Measurements from ENCODE around the gene SYCP3.
"Not testable (repeated sequence)": the region's sequence is repeated elsewhere in the genome, so short reads cannot be mapped to it uniquely, and the experiment has no call there.

Gene SYCP3

DNA sequence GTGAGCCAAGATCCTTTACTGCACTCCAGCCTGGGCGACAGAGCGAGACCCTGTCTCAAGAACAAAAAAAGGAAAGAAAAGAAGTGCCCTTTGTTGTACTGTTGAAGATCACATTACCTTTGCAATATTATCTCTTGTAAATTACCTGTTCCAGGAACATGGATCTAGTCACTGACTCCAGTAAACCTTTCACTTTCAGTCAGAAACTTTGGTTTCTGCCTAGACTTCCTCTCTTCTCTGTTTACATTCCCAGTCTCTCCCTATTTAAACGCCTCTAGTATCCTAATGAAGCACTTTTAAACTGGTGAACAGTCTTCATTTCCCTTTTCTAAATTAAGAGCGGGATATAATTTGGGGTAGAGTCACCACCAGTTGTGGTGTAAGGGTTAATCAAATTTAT is 29.0 kb downstream of the SYCP3 start:
- DNase-seq, result no peak

DNA sequence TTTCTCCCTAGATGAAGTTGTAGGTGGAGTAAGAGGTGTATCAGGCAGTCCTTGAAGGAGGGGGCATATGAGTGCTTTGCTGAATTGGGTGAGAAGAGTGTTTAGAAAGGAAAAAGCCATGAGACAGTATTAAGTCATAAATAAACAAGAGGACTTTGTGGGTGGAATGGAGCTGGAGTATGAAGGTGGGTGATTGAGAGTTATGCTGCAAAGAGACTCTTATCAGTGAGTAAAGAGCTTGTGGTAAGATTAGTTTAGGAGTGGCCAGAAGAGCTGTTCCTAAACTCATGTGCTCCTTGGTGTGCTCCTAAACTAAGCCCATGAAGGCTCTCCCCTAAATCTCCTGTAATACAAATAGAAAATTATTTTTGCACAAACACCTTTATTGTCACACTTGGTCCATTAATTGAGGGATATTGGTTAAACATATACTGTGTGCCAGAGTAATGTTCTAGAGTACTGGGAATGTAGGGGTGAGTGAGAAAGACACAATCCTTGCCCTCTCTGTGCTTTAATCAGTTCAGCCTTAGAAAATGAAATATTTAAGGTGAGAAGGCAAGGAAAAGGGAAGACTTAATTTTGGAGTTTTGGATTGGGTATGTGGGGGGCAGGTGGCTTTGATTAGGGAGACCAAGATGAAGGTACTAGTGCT is 32.0 kb downstream of the SYCP3 start:
- no peak for DNase-seq

DNA sequence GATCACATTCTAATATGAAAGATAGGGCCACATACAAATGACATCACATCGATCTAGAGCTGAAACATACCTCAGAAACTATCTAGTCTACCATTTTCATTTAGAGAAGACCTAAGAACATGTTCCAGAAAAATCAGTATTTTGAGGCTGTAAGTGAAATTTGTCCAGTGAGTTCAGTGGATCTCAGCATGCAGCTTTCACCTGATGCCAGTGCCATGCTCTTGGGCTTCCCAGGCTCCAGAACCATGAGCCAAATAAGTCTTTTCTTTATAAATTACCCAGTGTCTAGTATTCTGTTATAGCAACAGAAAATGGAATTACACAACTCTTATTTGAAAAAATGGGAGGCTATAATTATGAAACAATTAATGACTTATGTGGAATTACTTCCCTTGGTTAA is 32.9 kb downstream of the SYCP3 start:
- DNase-seq, result no peak

DNA sequence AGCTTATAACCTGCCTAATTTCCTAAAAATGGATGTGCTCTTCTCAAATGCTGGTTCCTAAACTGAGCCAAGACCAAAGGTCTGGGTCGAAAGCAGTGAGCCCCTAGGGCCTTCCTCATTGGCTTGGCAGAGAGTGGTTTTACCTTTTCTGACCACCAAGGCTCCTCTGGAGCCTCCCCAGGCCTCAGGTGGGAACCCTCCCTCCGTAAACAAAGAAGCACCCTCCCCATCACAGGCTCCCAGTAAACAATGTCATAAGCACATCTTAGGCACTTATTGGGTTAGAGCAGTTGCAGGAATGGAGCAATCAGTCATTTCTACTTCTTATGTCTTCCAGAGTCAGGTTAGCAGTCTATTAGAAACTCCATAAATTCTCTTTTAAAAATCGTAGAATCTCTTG is 35.8 kb downstream of the SYCP3 start:
- DNase-seq, result no peak

DNA sequence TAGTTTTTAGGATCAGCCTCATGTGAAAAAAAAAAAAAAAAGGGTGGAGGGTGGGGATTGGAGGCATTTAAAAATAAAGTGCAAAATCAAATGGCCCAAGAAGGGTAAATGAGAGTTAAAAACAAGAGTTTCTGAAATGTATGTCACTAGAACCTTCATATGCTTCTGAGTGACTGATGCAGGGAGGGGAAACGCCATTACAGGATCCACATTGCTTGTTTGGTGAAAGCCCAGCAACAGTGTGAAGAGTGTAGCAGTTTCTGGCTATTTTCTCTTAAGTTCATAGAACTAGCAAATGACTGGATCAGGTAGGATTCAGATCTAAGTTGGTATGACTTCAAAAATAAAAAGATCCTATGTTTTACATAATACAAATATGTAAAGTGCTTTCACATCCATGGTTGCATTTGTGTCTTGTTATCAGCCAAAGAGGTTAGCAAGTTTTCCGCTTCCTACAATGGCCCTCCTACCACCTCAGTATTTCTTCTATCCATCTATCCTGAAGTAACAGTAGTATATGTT is 38.9 kb downstream of the SYCP3 start:
- DNase-seq, result no peak

DNA sequence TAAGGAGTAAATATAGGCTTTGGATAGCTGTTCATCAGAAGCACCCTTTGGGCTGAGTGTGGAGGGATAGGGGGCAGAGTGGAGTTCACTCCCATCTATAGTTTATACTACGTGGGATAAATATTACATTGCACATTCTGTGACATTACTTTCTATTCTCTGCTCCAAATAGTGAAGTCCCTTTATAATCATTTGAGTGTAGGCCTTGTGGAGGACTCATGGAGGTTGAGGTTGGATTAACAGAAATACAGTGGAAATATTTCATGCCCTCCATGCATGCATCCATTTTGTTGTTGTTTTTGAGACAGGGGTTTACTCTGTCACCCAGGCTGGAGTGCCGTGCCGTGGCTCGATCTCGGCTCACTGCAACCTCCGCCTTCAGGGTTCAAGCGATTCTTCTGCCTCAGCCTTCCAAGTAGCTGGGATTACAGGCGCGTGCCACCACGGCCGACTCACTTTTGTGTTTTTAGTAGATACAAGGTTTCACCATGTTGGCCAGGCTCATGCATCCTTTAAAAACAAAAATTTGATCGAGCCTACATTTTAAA is 40.4 kb downstream of the SYCP3 start:
- DNase-seq, result no peak

DNA sequence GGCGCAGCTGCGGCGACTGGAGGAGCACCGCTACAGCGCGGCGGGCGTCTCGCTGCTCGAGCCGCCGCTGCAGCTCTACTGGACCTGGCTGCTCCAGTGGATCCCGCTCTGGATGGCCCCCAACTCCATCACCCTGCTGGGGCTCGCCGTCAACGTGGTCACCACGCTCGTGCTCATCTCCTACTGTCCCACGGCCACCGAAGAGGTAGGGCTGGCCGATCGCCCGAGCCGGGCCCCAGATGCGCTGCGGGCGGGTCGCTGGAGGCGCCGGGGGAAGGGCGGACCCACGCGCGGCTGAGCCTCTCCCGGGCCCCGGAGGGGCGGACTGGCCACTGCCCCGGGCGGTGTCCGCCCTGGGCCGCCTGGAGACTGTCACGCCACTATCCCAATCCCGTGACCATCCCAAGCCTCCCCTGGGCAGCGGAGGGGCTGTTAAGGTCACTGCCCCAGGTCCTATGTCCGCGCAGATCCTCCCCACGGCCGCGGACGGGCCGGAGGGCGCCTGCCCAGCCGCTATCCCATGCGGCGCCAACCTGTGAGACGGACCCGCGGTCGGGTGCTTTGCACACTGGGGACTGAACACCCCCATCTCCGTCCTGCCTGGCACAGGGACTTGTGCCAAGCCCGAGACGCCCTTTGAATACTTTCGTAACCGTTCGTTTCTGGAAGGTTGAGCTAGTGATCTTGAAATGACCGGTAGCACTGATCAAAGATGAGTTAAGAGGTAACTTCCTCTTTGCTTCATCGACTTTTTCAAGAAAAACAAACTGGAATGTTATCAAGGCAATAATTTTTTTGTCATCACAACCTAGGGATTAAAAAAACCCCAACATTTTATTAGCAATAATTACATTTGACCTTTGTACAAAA is 41.1 kb downstream of the SYCP3 start:
- DNase-seq, result peak; percentile 59

DNA sequence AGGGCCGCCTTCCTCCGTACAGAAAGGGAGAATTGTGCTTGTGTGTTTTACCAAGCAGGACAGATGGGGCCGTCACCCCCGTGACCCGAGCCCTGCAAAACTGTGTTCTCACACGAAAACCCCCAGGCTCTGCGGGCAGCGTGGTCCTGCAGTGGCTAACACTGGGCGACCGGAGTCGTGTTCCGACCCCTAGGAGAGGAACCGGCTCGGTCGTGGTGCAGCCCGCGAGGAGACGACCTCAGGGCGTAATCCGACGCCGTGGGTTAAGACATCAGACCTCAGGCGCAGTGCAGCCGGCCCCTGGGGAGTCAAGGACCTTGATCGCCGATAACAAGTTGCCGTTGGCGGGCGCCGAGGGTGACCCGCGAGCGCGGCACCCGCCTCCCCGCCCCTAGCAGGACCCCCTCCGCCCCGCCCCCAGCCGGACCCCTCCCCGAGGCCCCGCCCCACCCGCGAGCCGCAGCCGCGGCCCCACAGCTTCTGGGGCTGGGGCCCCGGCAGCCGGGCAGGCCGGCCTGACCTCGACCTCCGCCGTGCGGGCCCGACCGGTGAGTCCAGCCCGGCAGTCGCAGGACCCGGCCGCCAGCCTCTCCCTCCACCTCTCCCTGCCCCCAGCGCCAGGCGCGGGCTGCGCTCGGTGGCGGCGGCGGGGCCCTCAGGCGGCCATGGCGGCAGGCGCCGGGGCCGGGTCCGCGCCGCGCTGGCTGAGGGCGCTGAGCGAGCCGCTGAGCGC is 41.9 kb downstream of the SYCP3 start, which contains the start of gene CHPT1:
Gene CHPT1 (plus strand): TSS at position 444 of the 733 bp plus-strand sequence. CDS start 222 bp downstream, at position 666.
- peak; percentile 66 for DNase-seq

DNA sequence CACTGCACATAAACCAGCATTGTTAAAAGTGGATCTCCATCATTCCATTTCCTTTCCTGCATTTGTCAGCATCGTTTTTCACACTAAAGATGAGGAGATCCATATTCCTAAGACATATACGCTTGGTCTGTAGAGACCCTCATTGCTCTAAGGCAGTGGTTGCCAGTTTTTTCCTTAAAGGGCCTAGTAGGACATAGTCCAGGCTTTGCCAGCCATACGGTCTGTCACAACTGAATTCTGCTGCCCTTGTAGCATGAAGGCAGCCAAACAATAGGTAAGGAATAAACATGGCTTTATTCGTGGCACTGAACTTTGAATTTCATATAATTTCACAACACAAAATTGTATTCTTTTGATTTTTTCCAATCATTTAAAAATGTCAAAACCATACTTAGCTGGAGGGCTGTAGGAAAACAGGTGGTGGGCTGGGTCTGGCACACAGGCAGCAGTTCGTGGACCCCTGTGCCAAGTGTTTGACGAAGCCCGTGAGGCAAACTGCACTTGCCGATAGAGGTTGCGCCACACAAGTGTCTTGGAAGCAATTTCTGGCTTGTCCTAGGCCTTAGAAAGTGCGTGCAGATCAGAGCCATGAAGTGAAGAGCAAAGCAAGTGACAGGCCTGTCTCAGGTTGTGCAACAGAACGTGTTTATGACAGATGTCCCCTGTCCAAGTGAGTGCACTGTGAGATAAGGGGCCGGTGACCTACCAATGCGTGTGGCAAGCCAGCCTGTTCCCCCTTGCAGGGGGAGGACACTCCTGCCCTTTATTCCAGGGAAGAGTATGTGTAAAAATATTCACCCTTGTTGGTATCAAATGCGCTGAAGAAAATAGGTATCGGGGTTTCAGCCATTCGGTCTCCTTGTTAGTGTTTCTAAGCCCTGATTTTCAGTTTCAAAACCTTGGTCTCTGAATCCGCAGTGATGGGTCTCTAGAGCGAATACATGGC is 42.7 kb downstream of the SYCP3 start:
- no peak for DNase-seq

DNA sequence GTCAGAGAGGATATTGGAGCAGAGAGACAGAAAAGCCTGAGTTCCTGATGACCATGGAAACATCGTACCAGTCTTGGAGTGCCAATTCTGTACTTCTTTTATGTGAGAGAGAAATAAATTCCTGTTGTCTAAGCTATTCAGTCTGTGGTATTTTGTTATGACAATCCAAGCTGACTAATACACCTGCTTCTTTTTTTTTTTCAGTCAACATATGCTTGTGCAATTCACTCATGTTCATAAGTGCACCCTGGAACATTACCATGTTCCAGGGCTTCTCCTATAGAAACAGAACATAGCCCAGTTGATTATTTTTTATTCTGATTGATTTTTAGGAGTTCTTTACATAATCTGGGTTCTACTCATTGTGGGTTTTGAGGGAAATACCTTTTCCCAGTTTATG is 43.6 kb downstream of the SYCP3 start:
- no peak for DNase-seq

DNA sequence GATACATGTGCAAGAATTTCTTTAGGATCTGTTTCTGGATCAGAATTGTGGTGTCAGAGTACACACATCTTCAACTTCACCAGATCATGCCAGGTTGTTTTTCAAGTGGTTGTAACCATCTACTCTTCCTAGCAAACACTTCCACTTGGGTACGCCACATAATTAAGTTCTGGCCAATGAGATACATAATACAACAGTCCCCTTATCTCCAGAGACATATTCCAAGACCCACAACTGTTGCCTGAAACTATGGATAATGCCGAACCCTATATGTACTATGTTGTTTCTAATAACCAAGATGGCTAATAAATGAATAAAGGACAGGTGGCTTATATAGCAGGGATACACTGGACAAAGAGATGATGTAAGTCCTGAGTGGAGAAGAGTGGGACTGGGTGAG is 44.3 kb downstream of the SYCP3 start:
- no peak for DNase-seq

DNA sequence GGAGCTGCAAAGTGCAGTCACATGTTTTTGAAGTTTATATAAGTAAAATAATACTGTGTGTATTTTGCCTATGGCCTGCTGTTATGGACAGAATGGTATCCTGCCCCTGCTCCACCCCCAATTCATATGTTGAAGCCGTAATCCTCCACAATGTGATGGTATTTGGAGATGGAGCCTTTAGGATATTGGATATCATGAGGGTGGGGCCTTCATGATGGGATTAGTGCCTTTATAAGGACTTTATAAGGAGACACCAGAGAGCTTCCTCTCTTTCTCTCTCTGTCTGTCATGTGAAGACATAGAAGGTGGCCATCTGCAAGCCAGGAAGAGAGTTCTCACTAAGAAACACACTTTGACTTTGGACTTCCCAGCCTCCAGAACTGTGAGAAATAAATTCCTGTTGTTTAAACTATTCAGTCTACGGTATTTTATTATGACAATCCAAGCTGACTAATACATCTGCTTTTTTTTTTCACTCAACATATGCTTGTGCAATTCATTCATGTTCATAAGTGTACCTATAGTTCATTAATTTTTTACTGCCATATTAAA is 44.9 kb downstream of the SYCP3 start:
- DNase-seq, result no peak

DNA sequence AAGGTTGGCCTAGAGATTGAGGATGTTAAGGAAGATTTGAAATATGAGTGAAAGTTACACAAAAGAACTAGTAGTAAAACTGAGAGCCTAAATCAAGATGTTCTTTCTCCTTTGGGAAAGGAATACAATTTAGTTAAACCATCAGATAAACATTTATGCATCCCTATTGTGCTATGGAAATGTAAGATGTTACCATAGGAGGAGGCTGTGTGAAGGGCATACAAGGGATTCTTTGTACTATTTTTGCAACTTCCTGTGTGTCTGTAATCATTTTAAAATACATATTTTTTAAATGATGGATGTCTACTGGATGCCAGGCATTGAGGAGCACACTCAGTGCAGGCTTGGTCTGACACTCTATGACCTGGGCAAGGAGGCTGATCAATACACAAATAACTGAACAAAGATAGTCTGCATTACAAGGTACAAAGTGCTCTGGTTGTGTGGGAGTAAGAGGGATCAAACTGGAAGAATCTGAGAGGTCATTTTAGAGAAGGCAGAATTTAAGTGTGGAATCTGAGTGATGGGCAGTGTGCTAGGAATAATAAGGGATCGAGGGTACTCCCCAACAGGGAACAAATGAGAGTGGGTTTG is 47.7 kb downstream of the SYCP3 start:
- DNase-seq, result no peak

DNA sequence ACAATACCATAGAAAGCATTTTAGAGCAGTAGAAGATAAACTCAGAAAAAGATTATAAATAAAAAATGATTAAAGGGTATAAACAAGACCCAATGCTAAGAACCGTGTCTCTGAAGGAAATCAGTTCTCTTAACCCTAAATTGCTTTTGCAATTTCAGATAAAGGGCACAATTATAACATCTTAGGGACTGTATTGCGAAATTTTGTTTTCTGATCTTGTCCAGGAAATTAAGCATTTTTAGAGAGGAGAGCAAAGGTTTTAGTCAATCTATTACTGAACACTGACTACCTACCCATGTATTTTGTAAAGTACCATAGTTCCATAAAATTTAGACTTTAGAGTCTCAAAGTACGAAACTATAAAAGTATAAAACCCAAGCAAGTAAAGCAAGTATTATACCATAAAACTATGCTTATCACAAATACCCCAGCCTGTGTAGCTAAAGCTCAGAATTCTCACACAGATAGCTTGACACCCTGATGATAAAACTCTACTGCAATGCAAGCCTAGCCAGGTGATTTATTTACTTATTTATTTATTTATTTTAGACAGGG is 48.6 kb downstream of the SYCP3 start:
- no peak for DNase-seq

DNA sequence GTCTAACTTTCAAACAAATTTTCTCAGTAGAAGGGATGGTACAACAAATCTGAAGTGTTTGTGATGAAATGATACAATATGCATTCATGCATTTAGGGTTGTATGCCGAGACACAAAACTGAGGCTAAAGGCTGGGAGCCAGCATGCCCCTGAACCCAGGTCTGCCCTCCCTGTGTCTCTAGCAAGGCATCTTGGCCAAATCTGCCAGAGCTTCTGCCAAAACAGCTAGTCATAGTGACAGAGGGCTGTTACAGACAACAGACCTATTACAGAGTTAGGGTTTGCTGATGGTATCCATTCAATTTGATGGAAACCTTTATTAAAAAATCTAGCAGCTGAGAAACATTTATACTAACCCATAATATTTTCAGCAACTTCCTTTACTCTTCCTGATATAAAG is 53.1 kb downstream of the SYCP3 start:
- no peak for DNase-seq

DNA sequence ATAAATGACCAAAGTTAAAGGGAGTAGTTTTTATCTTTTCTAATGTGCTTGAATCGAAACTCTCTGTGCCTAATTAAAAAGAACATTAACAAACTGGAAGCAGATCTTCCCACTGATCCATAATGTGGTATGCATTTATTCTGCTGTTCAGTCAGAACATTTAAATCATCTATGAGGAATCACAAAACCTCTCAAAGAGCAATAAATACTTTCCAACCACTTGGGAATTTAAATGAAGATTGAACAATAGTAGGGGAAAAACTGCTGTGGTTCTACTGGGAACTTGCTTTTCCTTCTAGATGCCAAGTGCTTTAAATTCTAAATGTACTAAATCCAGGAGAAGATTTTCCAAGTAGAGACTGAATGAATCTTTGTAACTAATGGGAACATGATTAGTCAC is 54.2 kb downstream of the SYCP3 start:
- no peak for DNase-seq

DNA sequence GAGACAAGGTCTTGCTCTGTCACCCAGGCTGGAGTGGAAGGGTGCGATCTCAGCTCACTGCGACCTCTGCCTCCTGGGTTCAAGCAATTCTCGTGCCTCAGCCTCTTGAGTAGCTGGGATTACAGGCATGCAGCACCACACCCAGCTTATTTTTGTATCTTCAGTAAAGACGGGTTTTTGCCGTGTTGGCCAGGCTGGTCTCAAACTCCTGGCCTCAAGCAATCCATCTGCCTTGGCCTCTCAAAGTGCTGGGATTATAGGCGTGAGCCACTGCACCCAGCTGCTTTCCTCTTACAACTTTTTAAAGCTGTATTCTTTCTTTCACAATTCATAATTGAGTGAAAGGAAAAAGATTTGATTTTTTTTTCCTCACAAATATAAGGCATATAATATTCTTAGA is 57.6 kb downstream of the SYCP3 start:
- DNase-seq, result not testable (repeated sequence)

DNA sequence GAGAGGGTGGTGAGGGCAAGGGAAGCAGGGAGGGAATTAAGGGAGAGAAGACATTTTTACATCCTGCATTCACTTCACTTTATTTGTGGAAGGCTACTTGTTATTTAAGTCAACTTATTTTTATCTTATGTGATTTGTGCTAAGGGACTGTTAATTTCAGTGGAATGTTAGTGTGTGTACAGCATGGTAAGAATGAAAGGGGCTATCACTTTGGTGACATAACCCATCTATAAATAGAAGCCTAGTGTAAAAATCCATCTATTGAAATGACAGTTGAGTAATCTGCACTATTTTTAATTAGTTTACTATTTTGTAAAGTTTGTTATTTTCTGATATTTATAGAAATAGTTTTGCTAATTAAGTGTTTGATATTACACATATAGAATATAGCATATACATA is 58.6 kb downstream of the SYCP3 start:
- no peak for DNase-seq

DNA sequence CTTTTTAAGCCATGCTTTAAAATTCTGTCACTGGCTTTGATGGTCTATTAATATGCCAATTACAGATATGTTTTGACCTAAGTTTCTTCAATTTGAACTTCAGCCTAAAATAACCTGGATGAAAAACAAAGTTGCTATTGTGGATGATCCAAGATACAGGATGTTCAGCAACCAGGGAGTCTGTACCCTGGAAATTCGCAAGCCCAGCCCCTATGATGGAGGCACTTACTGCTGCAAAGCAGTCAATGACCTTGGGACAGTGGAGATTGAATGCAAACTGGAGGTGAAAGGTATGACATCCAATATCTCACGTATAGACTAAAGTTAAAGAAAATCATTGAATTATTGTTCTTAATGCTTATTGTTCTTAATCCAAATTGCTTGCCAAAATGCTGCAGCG is 59.0 kb downstream of the SYCP3 start:
- no peak for DNase-seq

Data from activated CD4-positive, CD25-positive, alpha-beta regulatory T cell treated with anti-CD3 and anti-CD28 coated beads, Interleukin-2, amount 50 U/mL, for 72 hours (primary cell).